Spleen (tissue), 7 donors: ENCODE measurements around the gene ZDHHC7.

Experiments
- POLR2A ChIP-seq, 3 donors: fragments of 450-650 bp; IDR thresholded peaks; one replicate each; pipeline ENCODE4 v1.5.1; 2017; ENCODE audit warnings: antibody characterized with exemption in 3 of 3, mild to moderate bottlenecking in 1 of 3
- POLR2AphosphoS5 ChIP-seq, 3 donors: sonication (generic); formaldehyde crosslinking; IDR thresholded peaks; one replicate each; pipeline ENCODE4 v1.5.1; 2017; ENCODE audit warnings: antibody characterized with exemption in 3 of 3
- TF ChIP-seq, protein P1 (sequence below), 11 experiments: fragments of 200-600 bp in 7 of 11; fragments of 450-650 bp in 4 of 11; sonication (generic) in 4 of 11; IDR thresholded peaks in 8 of 11; conservative IDR thresholded peaks in 3 of 11; 1 replicate in 7 of 11; 2 replicates in 4 of 11; pipeline versions ENCODE4 v1.4.0 to v1.8.0; 2016 to 2021; ENCODE audit warnings: antibody characterized with exemption in 11 of 11, inconsistent platforms in 4 of 11, mild to moderate bottlenecking in 1 of 11
- donor health status: DM: no; HTN: no; CAD: no; lungs with moderate emphysema.
- donor health status: DM: no; HTN: no; CAD: no.
- donor health status: DM: no; HTN: no; CAD: no.

DNA sequence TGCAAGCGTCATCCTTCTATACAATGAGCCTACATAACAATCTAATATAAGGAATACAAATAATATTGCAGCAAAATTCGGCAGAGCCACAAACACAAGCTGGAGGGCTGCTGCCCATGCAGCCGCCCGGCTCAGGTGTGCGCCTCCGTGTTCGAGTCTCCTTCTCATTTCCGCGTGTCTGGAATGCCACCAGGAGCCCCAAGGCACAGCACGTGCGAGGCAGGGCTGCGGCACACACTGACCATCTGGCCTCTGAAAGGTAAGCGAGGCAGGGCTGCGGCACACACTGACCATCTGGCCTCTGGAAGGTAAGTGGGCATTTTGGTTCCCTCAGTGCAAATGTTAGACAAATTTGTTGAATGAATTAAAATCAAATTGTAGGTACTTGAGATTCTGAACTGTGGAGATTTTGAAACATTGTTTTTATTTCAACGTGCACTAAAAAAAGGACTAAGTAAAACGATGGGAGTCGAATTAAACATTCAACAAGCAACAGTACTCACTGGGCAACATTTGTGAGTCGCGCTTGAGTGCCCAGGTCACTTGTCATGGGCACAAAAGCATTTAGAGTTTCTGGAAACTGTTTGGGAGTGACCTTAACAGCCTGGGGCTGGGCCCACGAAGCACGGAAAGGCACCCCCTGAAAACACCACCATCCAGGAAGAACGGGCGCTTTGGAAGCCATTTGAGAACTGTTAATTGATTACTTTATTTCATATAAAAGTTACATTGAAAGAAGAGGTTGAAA lies 37.4 kb downstream of the ZDHHC7 start:
- TF ChIP-seq, protein P1, sequence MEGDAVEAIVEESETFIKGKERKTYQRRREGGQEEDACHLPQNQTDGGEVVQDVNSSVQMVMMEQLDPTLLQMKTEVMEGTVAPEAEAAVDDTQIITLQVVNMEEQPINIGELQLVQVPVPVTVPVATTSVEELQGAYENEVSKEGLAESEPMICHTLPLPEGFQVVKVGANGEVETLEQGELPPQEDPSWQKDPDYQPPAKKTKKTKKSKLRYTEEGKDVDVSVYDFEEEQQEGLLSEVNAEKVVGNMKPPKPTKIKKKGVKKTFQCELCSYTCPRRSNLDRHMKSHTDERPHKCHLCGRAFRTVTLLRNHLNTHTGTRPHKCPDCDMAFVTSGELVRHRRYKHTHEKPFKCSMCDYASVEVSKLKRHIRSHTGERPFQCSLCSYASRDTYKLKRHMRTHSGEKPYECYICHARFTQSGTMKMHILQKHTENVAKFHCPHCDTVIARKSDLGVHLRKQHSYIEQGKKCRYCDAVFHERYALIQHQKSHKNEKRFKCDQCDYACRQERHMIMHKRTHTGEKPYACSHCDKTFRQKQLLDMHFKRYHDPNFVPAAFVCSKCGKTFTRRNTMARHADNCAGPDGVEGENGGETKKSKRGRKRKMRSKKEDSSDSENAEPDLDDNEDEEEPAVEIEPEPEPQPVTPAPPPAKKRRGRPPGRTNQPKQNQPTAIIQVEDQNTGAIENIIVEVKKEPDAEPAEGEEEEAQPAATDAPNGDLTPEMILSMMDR (IDR thresholded peaks at IDR 0.05 in 8 of 11, conservative IDR thresholded peaks at IDR 0.05 in 3 of 11), result no peak
- no peak for TF ChIP-seq POLR2A (IDR thresholded peaks at IDR 0.05)
- peak in 1 of 3 donors; percentile 26 for TF ChIP-seq POLR2AphosphoS5 (IDR thresholded peaks at IDR 0.05)
